ENCODE measurements around the gene CRX. TPM values are rescaled to one million over a fixed set of nuclear protein-coding genes. Genes with fewer than 3 reads are reported as not detected.
"Not testable (repeated sequence)": the region's sequence is repeated elsewhere in the genome, so short reads cannot be mapped to it uniquely, and the experiment has no call there.

The CRX gene
- total RNA-seq, 1 donor from 2014 or later: not detected

DNA sequence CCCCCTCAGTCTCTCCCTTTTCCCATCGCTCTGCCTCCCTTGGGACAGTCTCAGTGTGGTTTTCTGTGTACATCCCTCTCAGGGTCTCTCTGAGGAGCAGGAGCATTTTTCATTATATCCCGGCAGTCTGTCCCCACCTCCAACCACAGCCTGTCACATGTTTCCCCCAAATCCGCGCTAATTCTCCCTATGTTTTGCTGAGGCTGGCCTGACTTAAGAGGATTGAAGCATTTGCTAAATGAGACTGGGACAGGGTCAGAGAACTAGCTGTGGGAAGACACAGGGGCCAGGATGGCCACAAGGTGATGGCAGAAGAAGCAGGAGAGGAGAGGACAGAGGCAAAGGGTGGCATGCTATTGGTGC is 22.9 kb upstream of the CRX start:
- no peak for DNase-seq (ENCODE audit: low spot score, unreplicated experiment)
- H3K36me3 Mint-ChIP-seq (ENCODE audit: insufficient read depth): peaks cover 1% of the 10 kb centered on the region
- H3K4me1 Mint-ChIP-seq (ENCODE audit: low read depth): no peaks in the 10 kb centered on the region
- peaks cover 5% of the 10 kb centered on the region for H3K9me3 Mint-ChIP-seq (ENCODE audit: low read depth)
- TF ChIP-seq, protein P1, sequence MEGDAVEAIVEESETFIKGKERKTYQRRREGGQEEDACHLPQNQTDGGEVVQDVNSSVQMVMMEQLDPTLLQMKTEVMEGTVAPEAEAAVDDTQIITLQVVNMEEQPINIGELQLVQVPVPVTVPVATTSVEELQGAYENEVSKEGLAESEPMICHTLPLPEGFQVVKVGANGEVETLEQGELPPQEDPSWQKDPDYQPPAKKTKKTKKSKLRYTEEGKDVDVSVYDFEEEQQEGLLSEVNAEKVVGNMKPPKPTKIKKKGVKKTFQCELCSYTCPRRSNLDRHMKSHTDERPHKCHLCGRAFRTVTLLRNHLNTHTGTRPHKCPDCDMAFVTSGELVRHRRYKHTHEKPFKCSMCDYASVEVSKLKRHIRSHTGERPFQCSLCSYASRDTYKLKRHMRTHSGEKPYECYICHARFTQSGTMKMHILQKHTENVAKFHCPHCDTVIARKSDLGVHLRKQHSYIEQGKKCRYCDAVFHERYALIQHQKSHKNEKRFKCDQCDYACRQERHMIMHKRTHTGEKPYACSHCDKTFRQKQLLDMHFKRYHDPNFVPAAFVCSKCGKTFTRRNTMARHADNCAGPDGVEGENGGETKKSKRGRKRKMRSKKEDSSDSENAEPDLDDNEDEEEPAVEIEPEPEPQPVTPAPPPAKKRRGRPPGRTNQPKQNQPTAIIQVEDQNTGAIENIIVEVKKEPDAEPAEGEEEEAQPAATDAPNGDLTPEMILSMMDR (IDR thresholded peaks at IDR 0.05; ENCODE audit: unreplicated experiment): no peak
- H3K27ac Mint-ChIP-seq: peak overlapping the region; percentile 22
- H3K27me3 Mint-ChIP-seq: peaks cover 5% of the 10 kb centered on the region
- no peak overlapping the region for H3K4me3 Mint-ChIP-seq (ENCODE audit: low read depth)

DNA sequence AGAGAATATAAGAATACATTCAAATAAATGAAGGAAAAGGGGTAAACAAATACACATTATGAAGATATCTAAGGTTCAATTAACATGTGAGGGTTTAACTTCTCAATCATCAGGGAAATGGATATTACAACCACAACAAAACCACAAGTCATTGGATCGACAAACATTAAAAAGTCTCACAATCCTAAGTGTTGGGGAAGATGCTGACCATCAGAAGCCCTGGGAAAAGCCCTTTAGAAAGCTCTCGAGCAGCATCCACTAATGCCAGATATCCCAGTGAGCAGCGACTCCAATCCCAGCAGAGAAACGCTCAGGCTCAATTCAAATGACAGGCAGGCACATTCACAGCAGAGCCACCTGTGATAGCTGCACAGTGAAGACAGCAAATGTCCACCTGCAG is 20.5 kb upstream of the CRX start:
- H3K27me3 Mint-ChIP-seq: peaks cover 5% of the 10 kb centered on the region
- TF ChIP-seq, protein P1 (IDR thresholded peaks at IDR 0.05; ENCODE audit: unreplicated experiment): no peak
- no peak overlapping the region for H3K4me3 Mint-ChIP-seq (ENCODE audit: low read depth)
- H3K27ac Mint-ChIP-seq: no peak overlapping the region
- H3K36me3 Mint-ChIP-seq (ENCODE audit: insufficient read depth): peaks cover 1% of the 10 kb centered on the region
- no peak for DNase-seq (ENCODE audit: low spot score, unreplicated experiment)
- no peaks in the 10 kb centered on the region for H3K4me1 Mint-ChIP-seq (ENCODE audit: low read depth)
- peaks cover 5% of the 10 kb centered on the region for H3K9me3 Mint-ChIP-seq (ENCODE audit: low read depth)

DNA sequence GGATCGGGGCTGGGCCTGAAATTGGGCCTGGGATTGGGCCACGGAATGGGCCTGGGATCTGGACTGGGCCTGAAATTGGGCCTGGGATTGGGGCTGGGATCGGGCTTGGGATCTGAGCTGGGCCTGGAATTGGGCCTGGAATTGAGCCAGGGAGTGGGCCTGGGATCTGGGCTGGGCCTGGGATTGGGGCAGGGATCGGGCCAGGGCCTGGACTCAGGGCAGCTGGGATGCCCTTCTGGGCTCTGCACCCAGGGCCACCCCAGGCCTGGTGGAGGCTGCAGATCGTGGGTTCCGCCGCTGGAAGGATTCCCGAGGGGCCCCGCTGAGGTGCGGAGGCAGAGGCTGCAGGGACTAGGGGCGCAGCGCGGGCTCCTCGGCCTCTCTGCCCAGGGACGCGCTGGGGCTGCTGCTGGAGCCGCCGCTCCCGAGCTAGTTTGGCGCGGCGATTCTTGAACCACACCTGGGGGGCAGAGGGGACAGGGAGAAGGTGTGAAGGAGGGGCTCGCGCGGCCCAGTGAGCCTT is 19.2 kb upstream of the CRX start:
- Mint-ChIP-seq H3K4me1 (ENCODE audit: low read depth) (no peaks in the 10 kb centered on the region), H3K36me3 (ENCODE audit: insufficient read depth) (peaks cover 1% of the 10 kb centered on the region), H3K9me3 (ENCODE audit: low read depth) (peaks cover 5% of the 10 kb centered on the region), H3K27ac (no peak overlapping the region), H3K27me3 (peaks cover 5% of the 10 kb centered on the region), H3K4me3 (ENCODE audit: low read depth) (no peak overlapping the region)
- TF ChIP-seq, protein P1 (IDR thresholded peaks at IDR 0.05; ENCODE audit: unreplicated experiment): no peak
- DNase-seq (ENCODE audit: low spot score, unreplicated experiment): no peak

DNA sequence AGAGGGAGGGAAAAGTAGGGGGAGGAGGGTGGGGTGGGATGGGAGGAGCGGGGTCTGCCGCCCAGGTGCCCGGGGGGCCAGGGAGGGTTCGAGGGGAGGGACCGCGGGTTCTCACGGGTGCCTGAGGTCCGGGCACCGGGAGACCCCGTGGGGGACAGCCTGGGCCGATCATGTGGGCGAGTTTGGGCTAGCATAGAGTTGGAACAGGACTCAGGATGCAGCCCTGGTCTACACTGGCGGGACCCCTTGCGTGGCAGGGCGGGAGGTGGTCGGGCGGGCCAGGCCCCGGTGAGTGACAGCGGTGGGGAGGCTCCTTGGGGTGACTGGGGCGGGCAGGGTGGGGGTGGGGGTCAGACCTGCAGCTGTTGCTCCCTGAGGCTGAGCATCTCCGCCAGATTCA is 18.6 kb upstream of the CRX start:
- not testable (repeated sequence) for H3K27ac Mint-ChIP-seq; H3K36me3 Mint-ChIP-seq (ENCODE audit: insufficient read depth); H3K4me3 Mint-ChIP-seq (ENCODE audit: low read depth); H3K27me3 Mint-ChIP-seq; H3K9me3 Mint-ChIP-seq (ENCODE audit: low read depth); H3K4me1 Mint-ChIP-seq (ENCODE audit: low read depth); DNase-seq (ENCODE audit: low spot score, unreplicated experiment)

DNA sequence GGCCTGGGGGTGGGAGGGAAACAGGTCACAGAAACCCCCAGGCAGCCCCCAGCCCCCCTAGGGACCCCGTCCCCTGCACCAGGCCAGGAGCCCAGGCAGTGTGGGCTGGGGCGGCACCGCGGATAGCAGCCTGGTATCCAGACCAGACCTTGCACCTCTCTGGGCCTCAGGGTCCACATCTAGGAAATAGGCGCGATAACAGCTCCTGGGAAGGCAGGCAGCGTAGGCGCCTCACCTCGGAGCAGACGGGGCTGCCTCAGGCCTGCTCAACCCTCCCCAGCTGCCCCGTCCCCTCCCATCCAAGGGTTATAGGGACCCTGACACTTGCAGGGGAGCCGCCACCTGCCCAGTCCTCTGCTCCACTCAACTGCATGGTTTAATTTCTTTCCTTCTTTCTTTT is 18.1 kb upstream of the CRX start:
- not testable (repeated sequence) for H3K36me3 Mint-ChIP-seq (ENCODE audit: insufficient read depth); H3K4me1 Mint-ChIP-seq (ENCODE audit: low read depth); H3K27me3 Mint-ChIP-seq; DNase-seq (ENCODE audit: low spot score, unreplicated experiment); H3K27ac Mint-ChIP-seq; H3K4me3 Mint-ChIP-seq (ENCODE audit: low read depth); H3K9me3 Mint-ChIP-seq (ENCODE audit: low read depth)

DNA sequence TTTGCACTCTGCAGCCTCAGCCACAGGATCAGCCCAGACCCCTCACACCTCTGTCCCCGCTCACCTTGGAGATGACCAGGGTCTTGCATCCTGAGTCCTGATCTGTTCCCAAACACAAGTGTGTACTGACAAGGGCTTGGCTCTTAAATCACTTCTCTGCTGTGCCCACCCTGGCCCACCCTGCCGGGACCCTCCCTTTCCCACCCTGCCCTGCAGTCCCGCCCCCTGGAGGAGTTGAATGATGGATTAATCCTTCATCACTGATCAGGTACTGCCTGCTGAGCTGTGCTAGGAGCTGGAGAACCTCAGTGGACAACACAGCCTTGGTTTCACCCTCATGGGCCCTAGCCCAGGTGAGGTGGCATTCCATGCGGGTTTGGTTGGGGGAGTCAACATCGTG is 17.3 kb upstream of the CRX start, which contains the start of gene TPRX1:
TPRX1 (minus strand) TSS at position 101 of the 400 bp plus-strand sequence; CDS start at position 89, 12 bp downstream.
- not testable (repeated sequence) for H3K27ac Mint-ChIP-seq; H3K27me3 Mint-ChIP-seq; DNase-seq (ENCODE audit: low spot score, unreplicated experiment); H3K9me3 Mint-ChIP-seq (ENCODE audit: low read depth); H3K36me3 Mint-ChIP-seq (ENCODE audit: insufficient read depth); H3K4me3 Mint-ChIP-seq (ENCODE audit: low read depth); H3K4me1 Mint-ChIP-seq (ENCODE audit: low read depth)

DNA sequence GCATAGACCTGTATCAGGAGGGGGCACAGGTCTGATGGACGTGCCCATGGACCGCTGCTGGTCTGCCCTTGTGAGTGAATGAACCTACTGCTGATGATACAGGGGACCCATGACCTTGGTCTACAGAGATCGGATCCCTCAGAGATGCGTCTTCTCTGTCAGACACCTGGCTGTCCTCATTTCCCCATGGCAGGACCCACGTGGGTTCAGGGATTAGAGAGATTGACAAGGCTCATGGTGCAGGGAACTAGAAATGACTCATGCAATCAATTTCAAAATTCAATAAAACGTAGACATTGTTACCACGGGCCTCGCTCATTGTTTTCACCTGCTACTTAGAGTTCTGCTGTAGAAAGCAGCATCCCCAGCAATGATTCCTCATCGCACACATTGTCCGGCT is 16.4 kb upstream of the CRX start:
- TF ChIP-seq, protein P1 (IDR thresholded peaks at IDR 0.05; ENCODE audit: unreplicated experiment): no peak
- peaks cover 1% of the 10 kb centered on the region for H3K36me3 Mint-ChIP-seq (ENCODE audit: insufficient read depth)
- H3K4me1 Mint-ChIP-seq (ENCODE audit: low read depth): no peaks in the 10 kb centered on the region
- DNase-seq (ENCODE audit: low spot score, unreplicated experiment): no peak
- no peak overlapping the region for H3K4me3 Mint-ChIP-seq (ENCODE audit: low read depth)
- H3K9me3 Mint-ChIP-seq (ENCODE audit: low read depth): peaks cover 5% of the 10 kb centered on the region
- no peak overlapping the region for H3K27ac Mint-ChIP-seq
- no peaks in the 10 kb centered on the region for H3K27me3 Mint-ChIP-seq

Measured in progenitor cell of endocrine pancreas (in vitro differentiated cells).